SU-DHL-6 (cell line): ENCODE data around the gene TDRD10.

Experiments used
- H2AFZ ChIP-seq: fragments of 200-600 bp; sonication (generic); 2 replicates; pipeline ENCODE4 v1.6.1; 2014; ENCODE audit warnings: low read depth, mild to moderate bottlenecking, moderate library complexity, mixed read lengths, antibody characterized with exemption, low read length; ENCODE audit not compliant: severe bottlenecking
- H3F3A ChIP-seq: fragments of 200-600 bp; shearing (Covaris generic); 2 replicates; pipeline ENCODE4 v1.6.0; 2016; ENCODE audit warnings: antibody characterized with exemption, mild to moderate bottlenecking; ENCODE audit not compliant: insufficient read depth
- H3K27ac ChIP-seq: fragments of 200-600 bp; sonication (generic); 2 replicates; pipeline ENCODE4 v1.5.1; 2016; ENCODE audit warnings: low read depth, mild to moderate bottlenecking, low read length, moderate library complexity, mixed read lengths
- H3K27me3 ChIP-seq: fragments of 200-600 bp; sonication (generic), shearing (Covaris generic); 2 replicates; pipeline ENCODE4 v1.6.0; 2014; ENCODE audit warnings: mild to moderate bottlenecking, low read length
- H3K36me3 ChIP-seq: fragments of 200-600 bp; sonication (generic); 2 replicates; pipeline ENCODE4 v1.6.1; 2014; ENCODE audit warnings: mild to moderate bottlenecking, low read length, mixed read lengths
- H3K4me2 ChIP-seq: fragments of 300-600, 200-600 bp; shearing (Covaris generic), sonication (generic); 2 replicates; pipeline ENCODE4 v1.6.0; 2014; ENCODE audit warnings: low read length, low read depth, mild to moderate bottlenecking; ENCODE audit not compliant: poor library complexity, severe bottlenecking
- H3K4me3 ChIP-seq: fragments of 200-600 bp; sonication (generic); 2 replicates; pipeline ENCODE4 v1.5.1; 2014; ENCODE audit warnings: antibody characterized with exemption, low read length, mild to moderate bottlenecking, mixed read lengths; ENCODE audit not compliant: insufficient read depth, poor library complexity, severe bottlenecking
- H3K79me2 ChIP-seq: fragments of 200-600 bp; sonication (generic); 2 replicates; pipeline ENCODE4 v1.6.1; 2014; ENCODE audit warnings: mild to moderate bottlenecking, low read length, moderate library complexity; ENCODE audit not compliant: insufficient read depth
- H3K9ac ChIP-seq: fragments of 200-600 bp; sonication (generic); 2 replicates; pipeline ENCODE4 v1.7.0; 2014; ENCODE audit warnings: mild to moderate bottlenecking, low read length
- H3K9me2 ChIP-seq: fragments of 200-600 bp; sonication (generic); replicated peaks from 2 replicates; pipeline ENCODE4 v1.6.1; 2014; ENCODE audit warnings: low read length; ENCODE audit not compliant: insufficient read depth
- H3K9me3 ChIP-seq: fragments of 200-600 bp; sonication (generic); 2 replicates; pipeline ENCODE4 v1.6.1; 2014; ENCODE audit warnings: low read length, mixed read lengths; ENCODE audit not compliant: insufficient read depth
- H4K20me1 ChIP-seq: fragments of 200-600 bp; sonication (generic); 2 replicates; pipeline ENCODE4 v1.6.1; 2014; ENCODE audit warnings: low read depth, mild to moderate bottlenecking, antibody characterized with exemption, low read length, moderate library complexity, mixed read lengths
- EZH2phosphoT487 ChIP-seq: fragments of 200-600 bp; sonication (generic), shearing (Covaris generic); conservative IDR thresholded peaks from 2 replicates; pipeline ENCODE4 v1.6.1; 2018; ENCODE audit warnings: mild to moderate bottlenecking, antibody characterized with exemption, low read length, moderate library complexity, mixed read lengths
- TF ChIP-seq, protein P1 (sequence below): fragments of 200-600 bp; sonication (generic); IDR thresholded peaks from one replicate; pipeline ENCODE4 v1.5.1; 2017; ENCODE audit warnings: antibody characterized with exemption, mild to moderate bottlenecking, low read length, moderate library complexity; ENCODE audit not compliant: insufficient read depth, poor library complexity, severe bottlenecking

TDRD10 gene

DNA sequence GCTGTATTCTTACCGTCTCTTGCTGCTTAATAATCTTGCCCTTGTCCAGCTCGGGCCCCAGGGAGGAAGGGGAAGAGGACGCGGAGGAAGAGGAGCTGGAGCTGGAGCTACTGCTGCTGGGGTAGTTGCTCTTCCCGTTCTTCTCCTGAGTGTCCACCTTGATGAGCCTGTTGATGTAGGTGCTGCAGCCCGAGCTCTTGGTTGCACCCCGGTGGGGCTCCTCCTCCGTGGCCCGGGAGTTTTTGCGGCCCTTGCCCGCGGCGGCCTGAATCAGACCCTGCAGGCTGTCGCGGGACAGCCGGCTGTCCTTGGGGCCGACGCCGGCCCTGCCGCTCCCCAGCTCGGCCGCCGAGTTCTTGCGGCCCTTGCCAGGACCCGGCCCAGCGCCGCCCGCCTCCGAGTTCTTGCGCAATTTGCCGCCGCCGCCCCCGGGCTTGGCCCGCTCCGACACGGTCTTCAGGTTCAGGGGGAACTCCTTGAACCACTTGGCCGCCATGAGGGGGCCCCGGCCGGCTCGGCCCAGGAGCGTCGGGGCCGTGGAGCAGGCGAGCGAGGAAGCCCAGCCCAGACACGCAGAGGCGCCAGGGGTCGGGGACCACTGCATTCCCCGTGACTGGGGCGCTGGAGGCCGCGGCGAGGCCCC lies 475 bp upstream of the TDRD10 start:
- Histone ChIP-seq H2AFZ (no peak overlapping the region), H3K4me3 (no peak overlapping the region), H3K9me3 (no peaks in the 10 kb centered on the region), H3K9me2 (no peaks in the 10 kb centered on the region), H3K79me2 (no peaks in the 10 kb centered on the region), H3K27ac (no peak overlapping the region), H3F3A (no peaks in the 10 kb centered on the region; the same call in 1 of the 2 replicates), H3K36me3 (no peaks in the 10 kb centered on the region), H3K27me3 (no peaks in the 10 kb centered on the region), H4K20me1 (no peaks in the 10 kb centered on the region), H3K9ac (no peak overlapping the region), H3K4me2 (no peak overlapping the region)
- TF ChIP-seq, protein P1, sequence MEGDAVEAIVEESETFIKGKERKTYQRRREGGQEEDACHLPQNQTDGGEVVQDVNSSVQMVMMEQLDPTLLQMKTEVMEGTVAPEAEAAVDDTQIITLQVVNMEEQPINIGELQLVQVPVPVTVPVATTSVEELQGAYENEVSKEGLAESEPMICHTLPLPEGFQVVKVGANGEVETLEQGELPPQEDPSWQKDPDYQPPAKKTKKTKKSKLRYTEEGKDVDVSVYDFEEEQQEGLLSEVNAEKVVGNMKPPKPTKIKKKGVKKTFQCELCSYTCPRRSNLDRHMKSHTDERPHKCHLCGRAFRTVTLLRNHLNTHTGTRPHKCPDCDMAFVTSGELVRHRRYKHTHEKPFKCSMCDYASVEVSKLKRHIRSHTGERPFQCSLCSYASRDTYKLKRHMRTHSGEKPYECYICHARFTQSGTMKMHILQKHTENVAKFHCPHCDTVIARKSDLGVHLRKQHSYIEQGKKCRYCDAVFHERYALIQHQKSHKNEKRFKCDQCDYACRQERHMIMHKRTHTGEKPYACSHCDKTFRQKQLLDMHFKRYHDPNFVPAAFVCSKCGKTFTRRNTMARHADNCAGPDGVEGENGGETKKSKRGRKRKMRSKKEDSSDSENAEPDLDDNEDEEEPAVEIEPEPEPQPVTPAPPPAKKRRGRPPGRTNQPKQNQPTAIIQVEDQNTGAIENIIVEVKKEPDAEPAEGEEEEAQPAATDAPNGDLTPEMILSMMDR: no peak
- TF ChIP-seq EZH2phosphoT487: no peak

DNA sequence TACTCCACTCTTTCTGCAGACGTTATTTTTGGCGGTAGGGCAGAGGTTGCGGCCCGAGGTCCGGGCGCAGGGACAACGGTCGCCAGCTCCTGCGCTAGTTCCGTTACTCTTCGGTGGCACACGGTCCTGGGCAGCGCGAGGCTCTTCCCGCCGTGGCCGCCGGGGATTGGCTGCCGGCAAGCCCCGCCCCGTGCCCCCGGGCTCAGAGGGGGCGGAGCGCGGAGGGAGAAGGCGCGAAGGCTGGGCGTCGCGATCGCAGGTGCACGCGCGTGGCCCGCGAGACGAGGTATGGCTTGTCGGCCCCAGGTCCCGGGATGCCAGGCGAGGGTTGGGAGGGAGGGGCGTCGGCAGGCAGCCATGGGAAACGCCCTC lies 711 bp downstream of the TDRD10 start:
- H3K27me3 ChIP-seq: no peaks in the 10 kb centered on the region
- no peaks in the 10 kb centered on the region for H3F3A ChIP-seq
- no peak overlapping the region for H3K4me2 ChIP-seq
- TF ChIP-seq EZH2phosphoT487: no peak
- TF ChIP-seq, protein P1: no peak
- H2AFZ ChIP-seq: no peak overlapping the region
- H3K4me3 ChIP-seq: no peak overlapping the region
- no peaks in the 10 kb centered on the region for H3K36me3 ChIP-seq
- H3K9me3 ChIP-seq: no peaks in the 10 kb centered on the region
- H3K27ac ChIP-seq: no peak overlapping the region
- no peaks in the 10 kb centered on the region for H3K79me2 ChIP-seq
- H3K9ac ChIP-seq: no peak overlapping the region
- no peaks in the 10 kb centered on the region for H4K20me1 ChIP-seq
- H3K9me2 ChIP-seq: no peaks in the 10 kb centered on the region

DNA sequence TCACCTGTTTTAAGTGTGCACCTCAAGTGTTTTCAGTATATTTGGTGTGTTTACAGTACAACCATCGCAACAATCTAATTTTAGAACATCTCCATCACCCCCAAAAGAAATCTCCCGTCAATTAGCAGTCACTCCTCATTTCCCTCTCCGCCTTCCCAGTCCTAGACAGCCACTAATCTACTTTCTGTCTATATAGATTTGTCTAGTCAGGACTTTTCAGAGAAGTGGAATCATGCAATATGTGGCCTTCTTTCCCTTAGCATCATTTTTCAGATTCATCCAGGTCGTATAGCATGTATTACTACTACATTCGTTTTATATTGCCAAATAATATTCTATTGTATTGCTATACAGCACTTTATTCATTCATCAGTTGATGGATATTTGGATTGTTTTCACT lies 1.9 kb downstream of the TDRD10 start:
- H4K20me1 ChIP-seq: no peaks in the 10 kb centered on the region
- no peaks in the 10 kb centered on the region for H3K9me3 ChIP-seq
- no peak overlapping the region for H3K4me2 ChIP-seq
- H3K36me3 ChIP-seq: no peaks in the 10 kb centered on the region
- no peaks in the 10 kb centered on the region for H3K9me2 ChIP-seq
- TF ChIP-seq EZH2phosphoT487: no peak
- TF ChIP-seq, protein P1: no peak
- no peak overlapping the region for H3K4me3 ChIP-seq
- no peaks in the 10 kb centered on the region for H3K79me2 ChIP-seq
- no peaks in the 10 kb centered on the region for H3F3A ChIP-seq
- no peak overlapping the region for H3K27ac ChIP-seq
- no peak overlapping the region for H2AFZ ChIP-seq
- no peaks in the 10 kb centered on the region for H3K27me3 ChIP-seq
- H3K9ac ChIP-seq: no peak overlapping the region
